Midbrain (tissue), 1 donor: ENCODE measurements around the gene SORCS1.

ENCODE experiments used
- DNase-seq: peaks from one replicate; lab custom pipeline; 2025; lab: John Stamatoyannopoulos, UW

Gene SORCS1

DNA sequence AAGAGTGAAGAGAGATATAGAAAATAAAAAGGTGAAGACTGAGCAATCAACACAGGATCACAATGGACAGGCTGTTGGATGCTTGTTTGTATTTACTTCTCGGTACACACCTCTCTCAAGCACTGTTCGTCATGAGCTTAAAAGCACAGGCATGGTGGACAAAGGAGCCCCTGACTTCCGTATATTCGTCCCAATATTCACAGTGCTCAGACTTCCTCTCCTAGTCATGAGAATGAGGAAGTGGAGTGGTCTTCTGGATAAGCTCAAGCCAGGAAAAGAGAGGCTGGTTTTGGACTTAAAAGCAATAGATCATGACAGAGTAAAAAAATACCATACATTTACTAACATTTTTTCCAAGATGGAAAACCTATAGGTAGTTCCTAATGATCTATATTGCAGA, 172.5 kb downstream of the SORCS1 start:
- DNase-seq = no peak

- no peak for DNase-seq
Observed at GRCh38 chr10:106991091-106991490, 173.4 kb downstream of the SORCS1 start.

DNA sequence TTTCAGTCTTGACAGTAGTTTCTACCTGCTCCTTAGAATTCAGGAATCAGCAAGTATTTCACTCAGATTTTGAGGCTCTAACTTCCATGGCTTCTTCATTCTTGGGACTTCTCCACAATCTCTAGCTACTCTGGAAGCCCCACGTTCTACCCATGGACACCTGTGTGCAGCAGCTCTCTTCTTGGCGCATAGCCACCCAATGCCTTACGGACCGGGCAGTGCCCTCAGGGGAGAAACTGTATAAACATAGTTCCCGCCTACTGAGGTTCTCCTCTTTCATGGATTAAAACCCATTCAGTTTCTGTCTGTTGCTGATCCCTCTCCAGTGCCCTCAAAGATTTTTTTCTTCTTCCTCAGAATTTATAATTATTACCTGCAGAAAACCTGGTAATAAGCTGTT, 177.1 kb downstream of the SORCS1 start:
- no peak for DNase-seq

GRCh38 chr10:106982268-106982667, 182.2 kb downstream of the SORCS1 start:
- DNase-seq = no peak

DNA sequence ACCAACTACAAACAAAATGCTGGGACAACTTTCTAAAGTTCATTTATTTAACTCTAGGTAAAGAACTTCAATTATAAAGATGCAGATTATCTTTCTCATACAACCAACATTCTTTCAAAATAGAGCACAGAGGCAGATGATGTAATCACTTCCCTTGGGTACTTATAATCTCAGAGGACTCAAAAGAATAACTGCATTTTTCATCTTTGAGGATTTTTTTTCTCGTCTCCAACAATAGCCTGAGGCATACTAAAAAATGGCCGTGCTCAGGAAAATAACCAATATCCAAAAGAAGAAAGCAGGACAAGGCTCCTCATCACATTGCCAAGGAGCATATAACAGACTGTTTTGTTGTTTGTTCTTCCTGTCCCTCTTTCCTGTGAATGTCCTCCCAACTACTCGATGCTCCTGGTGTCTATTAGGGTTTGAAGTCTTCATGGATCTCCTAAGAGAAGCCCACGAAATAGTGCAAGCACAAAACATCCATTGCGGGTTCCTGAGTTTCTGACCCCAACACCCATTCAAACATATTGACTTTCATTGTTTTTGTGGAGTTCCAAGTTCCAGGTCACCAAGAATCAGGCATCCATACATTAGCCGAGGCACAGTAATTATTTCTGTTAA, 182.9 kb downstream of the SORCS1 start:
- DNase-seq = no peak

DNA sequence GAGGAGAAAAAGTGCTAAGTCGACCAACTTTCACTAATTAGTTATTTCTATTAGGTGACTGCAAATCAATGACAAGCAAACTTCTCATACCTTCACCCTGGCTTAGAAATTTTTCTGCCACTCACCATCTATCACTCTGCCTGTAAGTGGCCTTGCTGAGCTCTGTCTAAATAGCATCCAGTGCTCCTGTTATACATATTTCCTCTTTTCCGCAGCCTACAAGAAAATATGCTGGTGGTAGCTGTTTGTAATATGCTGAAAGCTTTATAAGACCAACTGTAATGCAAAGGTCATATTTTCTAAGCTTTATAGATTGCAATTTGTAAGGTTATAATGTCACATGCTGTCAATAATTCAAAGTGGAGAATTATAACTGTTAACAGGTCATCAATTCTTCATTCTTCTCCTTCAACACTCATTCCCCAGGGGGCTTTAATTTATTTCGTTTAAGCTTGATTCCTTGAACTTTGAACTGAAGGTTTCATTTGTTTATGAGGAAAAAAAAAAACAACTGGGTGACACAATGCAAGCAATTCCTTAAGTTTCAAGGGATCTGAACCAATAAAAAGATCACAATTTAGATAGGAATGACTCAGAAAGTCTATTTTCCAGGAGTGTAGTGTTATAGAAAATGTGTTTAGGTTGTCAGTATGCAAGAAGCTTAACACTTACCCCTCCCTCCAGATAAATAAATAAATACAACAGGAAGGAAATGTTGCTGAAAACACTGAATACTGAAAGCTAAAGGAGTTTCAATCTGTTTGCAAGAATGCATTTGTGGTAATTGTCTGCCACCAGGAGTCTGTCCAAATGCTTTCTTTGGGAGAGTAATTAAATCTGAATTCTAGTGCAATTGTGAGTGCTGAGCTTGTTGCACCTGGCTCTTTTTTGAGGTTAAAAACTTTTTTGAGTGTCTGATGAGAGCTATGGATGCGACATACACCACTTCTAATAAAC, 183.7 kb downstream of the SORCS1 start:
- no peak for DNase-seq

- no peak for DNase-seq
Observed at GRCh38 chr10:106978756-106979155, 185.8 kb downstream of the SORCS1 start.

DNA sequence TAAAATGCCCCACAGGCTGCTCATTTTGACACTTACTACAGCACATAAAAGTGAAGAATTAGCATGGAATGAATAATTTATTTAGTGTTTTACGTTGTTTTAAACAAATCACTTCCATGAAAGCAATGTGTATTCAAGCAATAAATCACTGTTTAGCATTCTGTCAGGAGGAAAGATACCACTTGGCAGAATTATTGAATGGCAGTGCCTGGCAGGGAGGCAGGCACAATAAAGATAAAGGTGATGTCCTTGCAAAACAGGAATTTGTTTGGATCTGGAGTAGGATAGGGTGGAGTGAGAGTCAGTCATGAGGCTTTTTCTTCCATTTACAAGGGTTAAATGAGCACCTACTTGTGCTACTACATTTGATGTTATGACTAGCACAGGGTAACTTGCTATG, 190.8 kb downstream of the SORCS1 start:
- no peak for DNase-seq

DNA sequence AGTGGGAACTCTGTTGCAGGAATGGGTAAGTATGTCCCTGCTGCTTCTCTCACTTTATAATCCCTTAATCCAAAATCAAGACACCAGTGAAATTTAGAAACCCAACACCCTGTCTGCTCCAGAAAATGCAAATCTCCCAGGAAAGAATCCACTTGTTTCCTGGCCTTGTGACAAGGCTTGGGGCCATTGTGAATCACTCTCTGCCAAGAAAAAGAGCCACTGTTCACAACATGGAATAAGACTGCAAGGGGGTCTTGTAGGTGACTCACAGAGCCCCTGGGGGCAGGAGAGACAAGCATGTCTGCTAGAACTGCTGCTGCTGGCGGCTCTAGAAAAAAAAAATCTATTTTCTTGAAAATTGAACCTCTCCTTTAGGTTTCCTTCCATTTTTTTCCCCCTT, 191.2 kb downstream of the SORCS1 start:
- no peak for DNase-seq

GRCh38 chr10:106972381-106972780, 192.1 kb downstream of the SORCS1 start:
- no peak for DNase-seq

GRCh38 chr10:106971411-106971831, 193.1 kb downstream of the SORCS1 start:
- DNase-seq = no peak

DNA sequence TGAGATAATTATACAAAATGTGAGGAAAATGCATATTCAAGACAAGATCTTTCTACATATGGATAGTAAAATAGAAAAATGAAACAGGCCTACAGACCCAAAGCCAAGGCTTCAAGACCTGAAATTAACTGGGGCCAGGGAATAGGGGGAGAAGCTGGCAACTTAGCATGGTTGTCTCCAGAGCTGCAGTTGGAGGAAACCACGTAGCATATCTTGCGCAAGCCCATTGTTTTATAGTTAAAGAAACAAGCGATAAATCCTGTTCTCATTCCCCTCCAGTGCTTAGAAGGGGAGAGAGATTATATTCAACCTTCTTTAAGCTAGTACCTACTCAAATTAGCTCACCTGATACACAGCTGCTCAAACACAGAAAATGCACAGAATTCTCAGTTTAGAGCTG, 197.1 kb downstream of the SORCS1 start:
- DNase-seq = no peak

DNA sequence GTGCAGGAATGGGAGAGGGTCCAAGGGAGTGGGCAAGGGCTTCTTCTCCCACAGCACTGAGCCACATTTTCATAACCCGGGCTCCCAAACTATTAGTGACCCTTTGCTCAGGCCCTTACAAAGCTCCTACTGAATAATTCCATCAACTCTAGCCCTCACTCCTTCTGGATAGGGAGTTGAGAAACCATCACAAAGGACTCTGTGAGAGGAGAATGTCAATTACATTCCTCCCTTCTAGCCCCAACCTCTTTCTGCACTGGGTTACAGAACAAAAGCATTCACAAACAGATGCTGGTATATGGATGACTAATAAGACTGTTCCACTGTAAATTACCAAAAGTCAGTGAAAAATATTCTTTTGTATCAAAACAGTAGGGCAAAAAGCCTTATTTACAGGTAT, 203.7 kb downstream of the SORCS1 start:
- DNase-seq = no peak

DNA sequence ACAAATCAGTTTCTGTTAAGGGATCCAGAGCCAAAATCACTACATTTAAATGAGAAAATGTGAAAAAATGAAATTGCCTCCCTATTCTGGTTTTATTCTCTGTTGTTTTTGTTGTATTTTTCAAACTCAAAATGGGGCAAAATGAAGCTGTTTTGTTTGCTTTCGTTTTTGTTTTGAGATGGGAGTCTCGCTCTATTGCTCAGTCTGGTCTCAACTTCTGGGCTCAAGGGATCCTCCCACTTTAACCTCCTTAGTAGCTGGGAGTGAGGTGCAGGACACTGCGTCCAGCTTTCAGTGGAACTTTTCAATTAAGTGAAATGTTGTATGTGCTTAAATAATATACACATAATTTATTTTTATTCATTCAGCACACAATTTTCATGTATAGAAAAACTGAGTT, 205.0 kb downstream of the SORCS1 start:
- DNase-seq = no peak

DNA sequence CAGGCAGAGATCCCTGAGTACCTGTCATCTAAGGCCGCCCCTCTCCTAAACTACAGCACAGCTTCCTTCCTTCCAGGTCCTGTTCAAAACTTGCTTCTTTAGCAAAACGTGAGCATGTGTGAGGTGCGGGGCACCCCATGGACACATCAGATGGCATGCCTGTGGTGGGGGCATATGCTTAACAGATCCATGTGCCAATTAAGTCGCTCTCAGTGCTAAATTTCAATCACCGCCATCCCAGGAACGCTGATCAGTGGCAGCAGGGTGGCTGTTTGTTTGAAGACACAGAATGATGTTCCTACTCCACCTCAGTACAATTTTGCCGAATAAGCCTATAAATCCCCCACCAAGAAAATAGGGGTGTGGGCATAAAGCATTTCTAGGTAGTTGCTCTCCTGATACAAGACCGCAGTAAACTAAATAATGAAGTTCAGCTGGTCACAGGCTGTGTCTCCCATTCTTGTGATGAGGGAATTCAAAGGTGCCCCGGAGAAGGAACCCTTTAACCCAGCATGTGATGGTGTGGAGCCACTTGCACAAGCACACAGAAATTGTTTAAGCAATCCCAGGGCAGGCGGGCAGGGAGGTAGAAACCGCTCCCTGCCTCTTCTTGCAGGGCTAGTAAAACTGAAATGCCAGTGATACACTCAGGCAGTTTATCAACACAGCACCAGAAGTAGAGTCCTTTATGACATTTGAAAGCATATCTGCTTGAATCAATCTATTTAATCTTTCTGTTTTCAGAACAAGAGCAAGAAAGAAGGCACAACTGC, 205.7 kb downstream of the SORCS1 start:
- DNase-seq = no peak

GRCh38 chr10:106957823-106958588, 206.5 kb downstream of the SORCS1 start:
- no peak for DNase-seq

- DNase-seq = no peak
Observed at GRCh38 chr10:106956216-106956915, 208.1 kb downstream of the SORCS1 start.

- no peak for DNase-seq
Observed at GRCh38 chr10:106955133-106955532, 209.4 kb downstream of the SORCS1 start.

DNA sequence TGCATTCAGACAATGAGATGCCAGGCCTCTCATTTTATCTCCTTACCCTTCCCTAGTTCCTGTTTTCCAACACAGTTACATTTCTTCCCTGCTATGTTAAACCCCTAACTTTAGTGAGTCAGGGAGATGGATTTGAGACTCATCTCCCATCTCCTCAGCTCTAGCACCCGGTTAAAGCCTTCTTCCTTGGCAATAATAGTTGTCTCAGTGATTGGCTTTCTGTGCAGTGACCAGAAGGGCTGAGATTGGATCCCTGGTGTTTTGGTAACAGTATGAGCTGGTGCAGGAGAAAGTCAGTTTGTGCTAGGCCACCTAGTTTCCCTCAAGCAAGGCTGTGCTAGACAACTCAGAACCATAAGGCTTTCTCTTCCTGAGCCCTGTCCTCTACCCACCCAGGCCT, 212.5 kb downstream of the SORCS1 start:
- no peak for DNase-seq

GRCh38 chr10:106949680-106950478, 214.6 kb downstream of the SORCS1 start:
- DNase-seq = no peak
